Activated CD4-positive, CD25-positive, alpha-beta regulatory T cell treated with anti-CD3 and anti-CD28 coated beads, Interleukin-2, amount 50 U/mL, for 16 hours (primary cell): ENCODE results near the gene ARHGAP23.
"Not testable (repeated sequence)": the region's sequence is repeated elsewhere in the genome, so short reads cannot be mapped to it uniquely, and the experiment has no call there.

Source experiments
- DNase-seq: peaks from one replicate; pipeline ENCODE4 v3.0.0-alpha.2; 2020; ENCODE audit warnings: low read depth, low spot score

ARHGAP23 gene

GRCh38 chr17:38420518-38420917, 7.7 kb upstream of the ARHGAP23 start:
- DNase-seq, result no peak

GRCh38 chr17:38421171-38421841, 7.0 kb upstream of the ARHGAP23 start:
- DNase-seq, result no peak

DNA sequence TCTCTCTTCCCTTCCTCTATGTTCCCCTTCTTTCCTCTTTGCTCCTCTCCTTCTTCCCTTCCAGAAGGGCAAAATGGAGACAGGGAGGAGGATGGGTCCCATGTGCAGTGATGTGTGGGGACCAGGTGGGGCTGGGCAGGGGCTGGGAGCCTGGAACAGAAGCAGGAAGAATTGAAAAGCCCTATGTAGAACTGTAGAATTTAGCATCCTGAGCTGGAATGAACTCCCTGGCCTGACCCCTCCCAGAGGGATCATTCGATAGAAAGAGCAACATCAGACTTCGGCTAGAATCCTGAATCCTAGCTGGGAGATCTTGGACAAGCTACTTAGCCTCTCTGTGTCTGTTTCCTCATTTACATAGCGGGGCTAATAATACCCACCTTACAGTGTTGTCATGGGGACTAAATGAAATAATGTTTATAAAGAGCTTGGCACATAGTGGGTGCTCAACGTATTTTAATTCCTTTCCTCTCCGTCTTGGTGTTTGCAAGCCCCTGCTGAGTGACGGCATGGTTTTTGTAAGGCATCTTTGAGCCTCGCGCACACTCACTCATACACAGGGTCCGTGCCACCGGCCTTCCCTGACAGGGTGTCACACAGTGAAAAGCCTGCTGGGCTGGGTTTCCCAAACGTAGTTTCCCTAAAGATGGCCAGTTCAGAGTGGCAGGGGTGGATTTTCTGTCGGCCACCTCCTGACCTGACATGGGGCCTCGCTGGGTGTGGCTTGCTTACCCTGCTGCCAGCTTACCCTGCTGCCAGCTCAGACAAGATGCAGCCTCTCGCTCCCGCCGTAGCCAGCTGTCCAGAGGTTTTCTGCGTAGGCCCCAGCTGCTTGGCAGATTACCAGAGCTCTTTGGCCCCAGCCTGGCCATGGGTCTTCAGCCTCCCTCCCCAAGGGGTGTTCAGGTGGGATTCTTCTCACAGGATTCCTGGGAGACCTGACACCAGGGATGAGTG, 6.1 kb upstream of the ARHGAP23 start:
- DNase-seq, result no peak

GRCh38 chr17:38424297-38424972, 3.8 kb upstream of the ARHGAP23 start:
- DNase-seq, result no peak

- DNase-seq, result no peak
Measured at GRCh38 chr17:38425031-38425430, 3.2 kb upstream of the ARHGAP23 start.

DNA sequence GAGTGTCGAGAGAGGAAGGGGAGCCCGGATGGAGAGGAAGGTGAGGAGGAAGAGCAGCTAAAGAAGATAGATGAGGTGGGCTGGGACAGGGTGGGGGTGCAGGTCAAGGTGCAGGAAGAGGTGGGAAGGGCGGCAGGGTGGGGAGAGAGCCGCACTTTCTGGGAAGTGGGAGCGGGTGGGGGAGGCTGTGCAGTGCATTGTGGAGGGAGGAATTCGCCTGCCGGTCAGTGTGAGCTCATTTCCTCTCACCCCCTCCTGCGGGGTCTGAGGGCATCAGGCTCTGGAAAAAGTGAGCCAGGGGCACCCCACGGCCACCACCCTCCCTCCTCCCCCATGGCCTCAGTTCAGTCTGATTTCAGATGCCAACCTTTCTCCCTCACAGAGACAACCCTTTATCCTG, 2.5 kb upstream of the ARHGAP23 start:
- no peak for DNase-seq

DNA sequence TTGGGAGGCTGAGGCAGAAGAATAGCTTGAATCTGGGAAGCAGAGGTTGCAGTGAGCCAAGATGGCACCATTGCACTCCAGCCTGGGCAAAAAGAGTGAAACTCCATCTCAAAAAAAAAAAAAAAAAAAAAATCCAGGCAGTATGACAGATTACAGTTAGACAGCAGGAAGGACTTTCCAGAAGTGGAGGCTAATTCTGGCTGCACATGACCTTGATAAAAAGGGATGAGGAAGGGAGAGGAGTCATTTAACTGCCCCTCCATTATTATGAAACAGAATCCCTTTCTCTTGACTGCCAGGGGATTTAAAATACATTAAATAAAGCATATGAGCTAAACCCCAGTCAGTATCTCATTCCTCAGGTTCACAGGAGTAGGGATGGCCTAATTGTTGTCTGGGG, 1.8 kb upstream of the ARHGAP23 start:
- no peak for DNase-seq

DNA sequence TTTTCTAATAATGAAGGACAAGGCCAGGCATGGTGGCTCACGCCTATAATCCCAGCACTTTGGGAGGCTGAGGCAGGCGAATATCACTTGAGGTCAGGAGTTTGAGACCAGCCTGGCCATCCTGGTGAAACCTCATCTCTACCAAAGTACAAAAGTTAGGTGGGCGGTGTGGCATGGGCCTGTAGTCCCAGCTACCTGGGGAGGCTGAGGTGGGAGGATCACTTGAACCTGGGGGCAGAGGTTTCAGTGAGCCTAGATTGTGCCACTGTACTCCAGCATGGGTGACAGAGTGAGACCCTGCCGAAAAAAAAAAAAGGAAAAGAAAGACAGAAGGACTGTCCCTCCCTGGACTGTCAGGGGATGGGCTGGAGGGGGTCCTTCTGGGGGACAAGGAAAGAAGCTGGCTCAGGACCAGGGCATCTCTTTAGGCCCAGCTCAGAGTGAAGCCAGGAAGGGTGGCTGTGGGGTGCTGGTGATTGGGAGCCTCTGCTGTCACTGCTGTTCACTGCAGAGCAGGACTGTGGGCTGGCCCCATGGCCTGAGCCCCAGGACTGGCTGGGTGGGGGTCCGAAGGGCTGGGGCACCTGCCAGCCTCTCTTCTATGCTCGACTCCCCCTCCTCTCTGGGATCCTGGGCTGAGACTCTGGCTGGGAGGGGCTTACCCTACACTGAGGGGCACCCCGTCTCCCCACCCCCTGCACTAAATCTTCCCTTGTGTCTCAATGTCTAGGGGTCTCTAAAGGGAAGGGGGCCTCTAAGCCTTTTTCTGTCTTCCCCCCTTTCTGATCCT, 909 bp upstream of the ARHGAP23 start:
- no peak for DNase-seq

GRCh38 chr17:38428643-38429371, 543 bp downstream of the ARHGAP23 start:
- DNase-seq, result no peak

GRCh38 chr17:38429476-38430100, 1.3 kb downstream of the ARHGAP23 start:
- DNase-seq, result no peak

- DNase-seq, result no peak
Measured at GRCh38 chr17:38430316-38430715, 2.1 kb downstream of the ARHGAP23 start.

GRCh38 chr17:38430822-38431221, 2.6 kb downstream of the ARHGAP23 start:
- DNase-seq, result no peak

DNA sequence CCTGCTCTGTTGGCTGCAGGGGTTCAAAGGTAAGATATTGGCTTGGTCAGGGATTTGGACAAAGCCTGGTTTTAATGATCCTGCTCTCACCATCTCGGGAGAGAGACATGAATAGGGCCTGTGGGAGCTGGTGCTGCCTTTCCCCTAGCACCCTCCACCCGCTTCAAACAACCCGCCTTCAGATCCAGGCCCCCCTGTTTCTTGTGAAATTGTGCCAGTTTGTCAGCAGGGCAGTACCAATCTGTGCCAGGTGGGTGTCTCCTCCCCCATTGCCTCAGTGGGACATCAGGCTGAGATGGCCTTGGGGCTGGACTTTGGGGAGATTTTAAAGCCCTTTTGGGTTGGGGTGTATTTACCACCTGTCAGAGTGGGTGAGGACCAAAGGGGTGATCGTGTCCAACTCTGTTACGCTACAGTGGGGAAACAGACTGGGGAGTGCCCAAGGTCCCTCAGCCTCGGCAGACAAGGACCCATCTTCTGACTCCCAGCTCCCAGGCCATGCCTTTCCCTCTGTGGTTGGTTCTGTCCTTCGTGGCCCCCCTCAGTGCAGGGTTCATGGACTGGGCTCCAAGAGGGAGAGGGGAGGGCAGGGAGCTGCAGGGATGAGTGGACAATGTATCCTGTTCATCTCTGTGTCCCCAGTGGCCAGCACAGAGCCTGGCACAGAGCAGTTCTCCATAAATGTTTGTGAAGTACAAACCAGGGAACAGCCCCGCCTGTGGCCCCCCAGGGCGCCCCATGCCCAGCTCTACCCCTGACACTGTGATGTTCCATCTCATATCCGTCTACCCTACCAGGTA, 3.3 kb downstream of the ARHGAP23 start:
- no peak for DNase-seq

DNA sequence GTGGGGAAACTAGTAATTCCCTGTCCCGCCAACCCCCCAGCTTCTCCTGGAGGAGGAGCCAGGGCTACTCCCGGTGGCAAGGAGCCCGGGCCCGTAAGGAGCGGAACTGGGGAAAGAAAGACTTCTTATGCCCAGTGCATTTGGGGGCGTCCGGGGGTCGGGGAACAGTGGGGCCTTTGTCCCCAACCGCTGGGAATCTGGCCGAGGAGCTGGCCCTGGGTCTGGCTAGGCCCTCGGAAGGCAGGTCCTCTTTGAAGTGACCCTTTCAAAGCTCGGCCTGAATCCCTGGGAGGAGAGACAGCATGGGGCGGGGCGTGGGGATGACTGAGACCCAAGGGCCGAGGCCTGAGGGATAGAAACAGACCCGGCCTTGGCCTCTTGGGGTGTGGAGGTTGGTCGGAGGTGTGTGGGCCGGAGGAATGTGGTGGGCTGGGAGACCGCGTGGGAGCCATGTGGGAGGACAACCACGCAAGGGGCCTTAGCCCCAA, 6.0 kb downstream of the ARHGAP23 start:
- no peak for DNase-seq

DNA sequence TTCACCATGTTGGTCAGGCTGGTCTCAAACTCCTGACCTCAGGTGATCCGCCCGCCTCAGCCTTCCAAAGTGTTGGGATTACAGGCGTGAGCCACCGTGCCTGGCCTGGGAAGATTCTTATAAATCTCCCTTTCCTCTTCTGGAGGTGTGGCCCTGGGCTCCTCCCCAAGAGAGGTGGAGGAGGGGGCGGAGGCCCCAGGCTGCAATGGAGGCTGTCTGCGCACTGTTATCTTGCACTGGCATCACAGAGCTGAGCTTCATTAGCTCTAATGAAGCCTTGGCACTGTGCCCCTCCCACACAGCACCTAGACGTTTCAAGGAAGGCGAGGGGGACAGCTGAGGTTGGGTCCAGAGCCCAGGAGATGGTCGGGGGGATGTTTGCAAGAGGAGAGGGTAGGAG, 7.5 kb downstream of the ARHGAP23 start:
- DNase-seq, result no peak

DNA sequence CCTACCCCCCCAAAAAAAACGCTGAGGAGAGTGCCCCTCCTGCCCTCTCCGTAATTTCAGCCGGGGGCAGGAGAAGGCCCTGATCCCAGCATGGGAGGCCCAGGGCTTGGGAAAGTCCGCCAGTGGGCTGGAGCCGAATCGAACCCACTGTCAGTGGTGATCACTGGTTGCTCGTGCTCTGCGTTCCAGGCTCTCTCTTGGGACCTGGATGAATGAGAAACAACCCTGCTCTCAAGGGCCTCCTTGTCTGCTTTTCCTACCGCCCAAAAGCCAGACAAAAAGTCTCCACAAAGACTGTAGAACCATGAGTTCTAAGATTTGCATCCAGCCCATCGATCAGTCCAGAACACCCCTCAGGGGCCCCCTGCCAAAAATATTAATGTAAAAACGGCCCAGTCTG, 8.1 kb downstream of the ARHGAP23 start:
- no peak for DNase-seq

DNA sequence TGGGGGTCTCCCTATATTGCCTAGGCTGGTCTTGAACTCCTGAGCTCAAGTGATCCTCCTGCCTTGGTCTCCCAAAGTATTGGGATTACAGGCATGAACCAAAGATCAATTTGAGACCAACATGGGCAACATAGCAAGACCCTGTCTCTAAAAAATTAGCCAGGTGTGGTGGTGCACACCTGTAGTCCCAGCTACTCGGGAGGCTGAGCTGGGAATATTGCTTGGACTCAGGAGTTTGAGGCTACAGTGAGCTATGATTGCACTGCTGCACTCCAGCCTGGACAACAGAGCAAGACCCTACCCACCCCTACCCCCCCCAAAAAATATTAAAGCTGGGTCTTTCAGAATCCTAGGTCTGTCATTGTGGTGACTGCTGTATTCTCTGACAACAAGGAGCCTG, 9.0 kb downstream of the ARHGAP23 start:
- not testable (repeated sequence) for DNase-seq

GRCh38 chr17:38439436-38439835, 11.2 kb downstream of the ARHGAP23 start:
- no peak for DNase-seq

GRCh38 chr17:38440614-38441397, 12.5 kb downstream of the ARHGAP23 start:
- DNase-seq, result no peak
